GM18517 (cell line): ENCODE measurements around the gene USH2A.

Experiments
- ATAC-seq: cut with Tn5 transposase; IDR thresholded peaks from one replicate; pipeline ENCODE4 v1.9.1; 2021; ENCODE audit warnings: mild to moderate bottlenecking, moderate library complexity; ENCODE audit not compliant: unreplicated experiment

Gene USH2A, protein sequence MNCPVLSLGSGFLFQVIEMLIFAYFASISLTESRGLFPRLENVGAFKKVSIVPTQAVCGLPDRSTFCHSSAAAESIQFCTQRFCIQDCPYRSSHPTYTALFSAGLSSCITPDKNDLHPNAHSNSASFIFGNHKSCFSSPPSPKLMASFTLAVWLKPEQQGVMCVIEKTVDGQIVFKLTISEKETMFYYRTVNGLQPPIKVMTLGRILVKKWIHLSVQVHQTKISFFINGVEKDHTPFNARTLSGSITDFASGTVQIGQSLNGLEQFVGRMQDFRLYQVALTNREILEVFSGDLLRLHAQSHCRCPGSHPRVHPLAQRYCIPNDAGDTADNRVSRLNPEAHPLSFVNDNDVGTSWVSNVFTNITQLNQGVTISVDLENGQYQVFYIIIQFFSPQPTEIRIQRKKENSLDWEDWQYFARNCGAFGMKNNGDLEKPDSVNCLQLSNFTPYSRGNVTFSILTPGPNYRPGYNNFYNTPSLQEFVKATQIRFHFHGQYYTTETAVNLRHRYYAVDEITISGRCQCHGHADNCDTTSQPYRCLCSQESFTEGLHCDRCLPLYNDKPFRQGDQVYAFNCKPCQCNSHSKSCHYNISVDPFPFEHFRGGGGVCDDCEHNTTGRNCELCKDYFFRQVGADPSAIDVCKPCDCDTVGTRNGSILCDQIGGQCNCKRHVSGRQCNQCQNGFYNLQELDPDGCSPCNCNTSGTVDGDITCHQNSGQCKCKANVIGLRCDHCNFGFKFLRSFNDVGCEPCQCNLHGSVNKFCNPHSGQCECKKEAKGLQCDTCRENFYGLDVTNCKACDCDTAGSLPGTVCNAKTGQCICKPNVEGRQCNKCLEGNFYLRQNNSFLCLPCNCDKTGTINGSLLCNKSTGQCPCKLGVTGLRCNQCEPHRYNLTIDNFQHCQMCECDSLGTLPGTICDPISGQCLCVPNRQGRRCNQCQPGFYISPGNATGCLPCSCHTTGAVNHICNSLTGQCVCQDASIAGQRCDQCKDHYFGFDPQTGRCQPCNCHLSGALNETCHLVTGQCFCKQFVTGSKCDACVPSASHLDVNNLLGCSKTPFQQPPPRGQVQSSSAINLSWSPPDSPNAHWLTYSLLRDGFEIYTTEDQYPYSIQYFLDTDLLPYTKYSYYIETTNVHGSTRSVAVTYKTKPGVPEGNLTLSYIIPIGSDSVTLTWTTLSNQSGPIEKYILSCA (N-terminal part only)

DNA sequence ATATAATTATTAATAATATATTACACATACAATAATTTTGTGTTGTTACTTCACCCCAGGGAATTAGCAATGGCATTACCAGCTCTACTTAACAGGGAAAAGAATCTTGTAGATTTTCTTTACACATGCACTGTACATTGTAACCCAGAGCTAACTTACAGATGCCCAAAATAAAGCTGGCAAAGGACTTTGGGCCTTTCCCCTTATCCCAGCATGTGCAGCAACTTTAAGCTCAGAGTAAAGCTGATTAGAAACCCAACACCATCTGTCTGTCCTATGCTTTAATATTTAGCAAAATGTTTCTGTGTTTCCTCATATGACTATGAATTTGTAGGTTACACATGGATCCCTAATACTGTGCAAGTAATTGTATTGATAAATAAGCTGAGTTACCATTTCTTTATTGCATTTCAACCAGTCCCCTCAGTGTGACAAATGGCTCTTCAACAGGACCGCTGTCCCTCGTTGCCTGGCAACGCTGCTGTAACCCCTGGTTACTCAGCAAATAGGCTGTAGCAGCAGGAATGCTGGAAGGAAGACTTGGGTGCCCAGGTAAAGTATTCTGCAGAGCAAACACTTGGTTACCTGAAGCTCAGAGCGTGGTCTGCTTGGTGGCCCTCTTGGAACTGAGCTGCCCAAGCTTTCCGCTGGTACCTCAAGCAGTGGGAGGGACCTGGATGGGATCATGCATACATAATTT is at the start of gene USH2A:
Gene USH2A, minus strand, starts transcription at position 628 of the 700 bp plus-strand sequence. CDS start 1,112 bp downstream, outside the sequence.
- no peak for ATAC-seq

DNA sequence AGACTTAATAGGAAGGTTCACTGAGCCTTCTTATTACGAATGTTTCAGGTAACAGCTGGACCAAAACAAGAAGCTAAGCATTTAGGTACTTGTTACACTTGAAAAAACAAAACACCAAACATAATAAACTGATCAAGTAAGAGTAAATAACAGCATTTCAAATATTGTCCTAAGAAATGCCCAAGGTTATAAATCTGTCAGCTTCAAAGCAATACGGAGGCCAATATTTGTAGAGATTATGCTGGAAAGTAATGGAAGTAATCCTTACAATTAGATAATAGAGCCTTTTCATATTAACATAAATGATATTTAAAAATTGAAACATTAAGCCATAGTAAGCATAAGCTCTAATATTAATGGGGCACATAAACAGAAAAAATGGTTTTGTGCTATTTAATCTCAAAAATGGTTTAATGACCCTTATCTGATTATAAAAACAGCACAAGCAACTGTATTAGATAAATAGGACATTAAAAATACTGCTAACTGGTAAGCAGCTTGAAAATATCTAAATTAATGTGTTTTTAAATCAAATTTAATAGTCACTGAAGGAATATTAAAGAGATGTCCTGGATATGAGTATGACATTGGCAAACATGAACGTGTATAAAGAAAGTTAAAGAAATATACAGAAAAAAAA is 43.0 kb upstream of the USH2A start:
- ATAC-seq, result no peak

DNA sequence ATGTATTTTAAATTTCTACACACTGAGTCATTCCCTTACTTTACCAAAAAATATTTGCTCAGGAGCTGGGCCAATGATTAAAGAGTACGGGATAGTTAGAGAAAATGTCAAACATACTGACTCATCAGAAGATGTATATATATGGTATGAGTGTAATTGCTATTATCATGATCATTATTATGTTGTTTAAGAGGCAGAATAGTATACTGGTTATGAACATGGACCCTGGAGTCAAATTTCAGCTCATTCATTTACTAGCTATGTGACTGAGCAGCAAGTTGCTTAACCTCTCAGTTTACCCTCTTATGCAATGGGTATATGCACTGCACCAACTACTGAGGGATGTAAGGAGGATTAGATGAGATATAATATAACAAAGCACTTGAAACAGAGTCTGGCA is 41.2 kb upstream of the USH2A start:
- no peak for ATAC-seq

DNA sequence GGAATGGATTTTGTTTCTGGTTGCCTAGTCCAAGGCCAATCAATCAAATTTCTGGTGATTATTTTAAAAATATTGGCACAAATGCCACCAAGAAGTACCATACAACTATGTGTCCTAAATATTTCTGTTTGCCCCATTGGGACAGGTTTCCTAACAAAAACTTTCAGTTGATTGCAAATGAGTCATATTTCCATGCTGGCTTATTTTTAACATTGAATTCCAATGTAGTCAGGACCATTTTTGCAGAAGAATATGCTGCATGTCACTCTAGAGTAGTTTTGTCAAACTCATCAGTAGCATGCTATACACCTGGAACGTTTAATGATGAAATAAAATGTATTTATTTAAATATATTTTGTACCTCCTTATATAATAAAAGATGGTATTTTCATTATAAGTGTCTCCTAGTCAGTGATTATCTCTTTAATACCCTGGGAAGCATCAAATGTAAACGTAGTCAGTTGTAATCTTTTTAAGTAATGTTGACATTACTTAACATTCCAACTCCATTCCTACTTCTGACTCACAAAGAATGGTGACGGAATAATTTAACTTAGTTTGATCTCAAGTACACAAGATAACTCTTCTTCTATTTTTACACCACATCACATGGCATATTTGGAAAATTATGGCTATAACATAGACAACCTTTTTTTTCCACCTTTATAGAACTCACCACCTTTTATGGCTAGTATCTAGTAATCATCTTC is 39.0 kb upstream of the USH2A start:
- no peak for ATAC-seq

DNA sequence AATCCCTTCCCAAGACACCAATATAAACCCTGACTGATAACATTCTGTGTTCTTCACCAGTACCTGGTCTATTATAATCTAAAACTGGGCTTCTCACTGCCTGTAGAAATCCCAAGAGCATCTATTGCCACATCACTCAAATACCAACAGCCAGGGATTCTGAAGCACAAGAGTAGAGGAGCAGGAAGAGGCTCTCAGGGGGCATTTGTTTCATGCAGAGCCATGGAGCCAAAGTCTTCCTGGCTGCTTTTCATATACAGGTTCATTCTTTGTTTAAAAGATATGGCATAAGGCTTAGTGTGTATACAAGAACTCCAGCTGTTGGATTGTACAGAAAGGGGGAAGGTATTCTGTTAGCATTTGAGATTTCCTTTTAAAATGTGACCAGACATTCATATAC is 38.2 kb upstream of the USH2A start:
- no peak for ATAC-seq

DNA sequence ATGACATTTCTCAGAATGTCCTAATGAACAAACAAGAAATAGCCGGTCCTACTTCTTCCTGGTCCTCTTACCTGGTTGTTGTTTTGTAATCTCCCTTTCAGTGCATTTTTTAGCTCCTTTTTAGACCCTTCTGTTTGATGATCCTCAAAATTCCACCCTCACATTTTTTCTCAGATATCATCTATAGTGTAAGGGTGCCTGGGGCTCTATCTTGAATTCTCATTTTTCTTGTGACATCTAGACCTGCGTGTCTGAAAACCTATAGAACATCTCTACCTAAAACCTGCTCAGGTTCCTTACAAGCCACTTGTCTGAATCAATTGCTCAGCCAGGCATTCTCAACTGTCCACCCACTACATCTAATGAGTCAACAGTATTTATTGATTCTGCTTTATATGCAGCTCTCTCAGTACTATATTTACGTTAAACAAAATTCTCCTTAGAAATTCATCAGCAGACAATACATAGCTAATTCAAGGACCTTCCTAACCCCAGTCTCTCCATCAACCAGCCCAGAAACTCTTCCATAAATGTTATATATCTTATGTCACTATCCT is 36.5 kb upstream of the USH2A start:
- ATAC-seq, result no peak

DNA sequence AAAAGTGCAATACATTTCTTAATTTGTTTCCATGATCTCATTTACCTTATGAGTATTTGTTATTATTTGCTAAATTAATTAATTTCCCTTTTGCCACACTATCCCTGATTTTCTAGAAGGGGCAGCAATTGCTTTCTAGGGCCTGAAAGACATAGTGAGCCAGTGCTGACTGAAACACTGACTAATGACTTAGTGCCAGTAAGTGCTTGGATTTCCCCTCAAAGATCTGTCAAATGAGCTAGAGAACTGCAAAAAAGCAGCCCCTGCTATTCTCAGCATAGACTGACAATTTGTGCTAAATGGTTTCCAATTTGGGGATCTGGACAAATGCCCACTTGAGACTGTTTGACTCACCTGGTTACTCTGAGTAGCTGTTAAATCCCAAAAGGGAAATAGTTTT is 35.6 kb upstream of the USH2A start:
- no peak for ATAC-seq

DNA sequence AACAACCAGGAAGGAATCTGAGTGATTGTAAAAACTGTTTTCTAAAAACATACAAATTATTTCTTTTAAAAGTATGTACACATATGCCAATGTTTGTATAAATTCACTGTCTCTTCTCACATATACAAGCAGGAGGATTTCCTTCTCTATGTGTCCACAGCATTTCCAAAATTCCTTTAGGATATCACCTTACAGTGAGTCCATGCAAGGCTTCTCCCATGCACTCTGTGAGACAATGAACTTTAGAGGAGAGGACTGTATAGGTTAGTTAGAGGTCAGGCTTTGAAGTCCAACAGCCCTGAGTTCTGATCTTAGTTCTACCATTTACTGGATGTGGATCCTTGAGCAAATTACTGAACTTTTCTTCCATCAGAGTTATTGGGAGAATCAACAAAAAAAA is 34.1 kb upstream of the USH2A start:
- no peak for ATAC-seq

DNA sequence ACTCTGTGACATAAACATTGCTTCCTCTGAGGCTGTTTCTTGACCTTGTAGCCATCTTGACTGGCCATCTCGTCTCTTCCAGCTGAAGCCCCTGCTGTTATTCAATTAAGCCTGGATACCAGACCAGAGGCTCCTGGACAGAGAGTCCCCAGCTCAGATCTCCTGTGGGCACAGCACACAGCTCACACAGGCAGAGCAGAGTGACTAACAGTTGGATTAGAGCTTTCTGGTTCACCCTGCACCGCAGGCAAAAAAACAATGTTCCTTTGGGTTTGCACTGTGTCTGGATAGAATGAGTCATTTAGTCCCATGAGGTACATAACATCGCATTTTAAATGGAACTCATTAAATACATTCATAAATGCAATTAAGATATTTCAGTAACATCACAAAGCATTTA is 33.4 kb upstream of the USH2A start:
- no peak for ATAC-seq

DNA sequence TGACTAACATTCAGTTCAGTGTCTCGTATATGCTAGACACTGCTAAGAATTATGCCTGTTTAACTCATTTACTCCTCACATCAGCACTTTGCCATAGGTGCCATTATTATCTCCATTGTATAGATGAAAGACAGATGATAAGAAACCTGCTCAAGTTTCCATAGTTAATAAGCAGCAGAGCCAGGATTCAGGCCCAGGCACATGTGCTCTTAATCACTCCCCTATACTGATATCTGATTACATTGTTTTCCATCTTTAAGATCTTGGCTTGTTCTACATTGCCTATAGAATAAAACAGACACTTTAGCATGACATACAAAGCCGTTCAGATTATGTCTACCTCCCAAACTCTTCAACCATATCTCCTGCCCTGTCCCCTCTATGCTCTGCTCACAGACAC is 30.5 kb upstream of the USH2A start:
- no peak for ATAC-seq

DNA sequence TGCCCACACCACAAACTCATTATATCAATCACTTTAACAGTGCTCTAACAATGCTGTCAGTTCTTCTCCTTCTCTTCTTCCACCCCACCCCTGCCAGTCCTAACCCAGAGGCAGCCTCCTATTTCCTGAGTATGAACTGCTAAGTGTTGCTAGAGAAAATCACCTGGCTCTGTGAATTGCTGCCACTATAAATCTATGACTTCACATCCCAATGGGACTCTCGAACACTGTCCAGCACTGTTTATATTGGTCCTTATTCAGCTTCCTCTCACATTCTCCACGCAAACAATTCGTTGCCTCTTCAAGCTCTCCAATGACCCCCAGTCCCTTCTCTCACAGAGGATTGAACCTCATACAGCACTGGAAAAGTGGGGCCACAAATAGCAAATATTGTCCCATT is 27.0 kb upstream of the USH2A start:
- ATAC-seq, result no peak

DNA sequence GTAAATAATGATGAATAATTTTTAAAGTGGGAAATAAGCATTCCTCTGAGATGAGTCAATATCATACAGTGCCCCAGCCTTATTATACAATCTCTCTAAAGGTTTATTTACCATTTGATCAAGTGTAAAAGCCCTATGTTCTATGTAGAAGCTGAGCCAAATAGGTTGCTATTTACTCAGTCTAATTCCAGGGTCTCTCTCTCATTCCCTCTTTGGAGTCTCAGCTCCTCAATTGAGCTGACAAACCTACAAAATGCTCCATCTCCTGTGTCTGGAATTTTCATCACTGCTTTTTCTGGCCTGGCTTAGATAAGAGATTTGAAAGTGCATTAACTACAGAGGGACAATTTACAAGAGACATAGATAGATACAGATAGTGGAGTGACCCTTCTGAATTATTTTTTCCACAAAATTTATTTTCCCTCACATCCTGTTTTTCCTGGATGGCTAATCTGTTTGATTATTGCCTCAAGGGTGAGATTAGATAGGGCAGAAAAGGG is 24.8 kb upstream of the USH2A start:
- ATAC-seq, result no peak

DNA sequence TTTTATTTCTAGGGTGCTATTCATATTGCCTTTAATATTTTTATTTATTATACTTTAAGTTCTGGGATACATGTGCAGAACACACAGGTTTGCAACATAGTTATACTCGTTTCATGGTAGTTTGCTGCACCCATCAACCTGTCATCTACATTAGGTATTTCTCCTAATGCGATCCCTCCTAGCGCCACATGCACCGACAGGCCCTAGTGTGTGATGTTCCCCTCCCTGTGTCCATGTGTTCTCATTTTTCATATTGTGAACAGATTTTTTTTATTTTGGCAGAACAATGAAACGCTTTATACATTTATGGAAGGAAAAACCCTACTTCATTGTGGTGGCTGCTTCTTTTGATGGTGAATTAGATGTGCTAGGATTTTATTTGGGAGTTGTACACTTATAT is 14.4 kb upstream of the USH2A start:
- ATAC-seq, result no peak

DNA sequence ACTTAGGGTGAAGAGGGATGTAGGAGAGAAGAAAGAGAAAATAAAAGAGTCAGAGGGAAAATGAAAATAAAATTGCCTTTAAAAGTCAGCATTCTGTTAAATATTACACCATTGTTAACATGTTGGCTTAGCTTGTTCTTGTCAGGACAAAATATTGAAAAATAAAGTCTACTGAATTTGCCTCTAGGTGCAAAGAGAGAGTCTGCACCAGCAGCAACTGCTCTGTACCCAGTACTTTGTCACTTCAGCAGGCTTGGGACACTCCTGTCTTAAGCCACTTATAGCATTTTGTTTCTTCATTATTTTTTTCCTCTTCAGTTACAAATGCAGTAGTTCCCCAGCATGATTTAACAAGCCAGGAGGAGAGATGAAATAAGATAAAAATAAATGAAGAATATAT is 11.0 kb upstream of the USH2A start:
- ATAC-seq, result no peak

DNA sequence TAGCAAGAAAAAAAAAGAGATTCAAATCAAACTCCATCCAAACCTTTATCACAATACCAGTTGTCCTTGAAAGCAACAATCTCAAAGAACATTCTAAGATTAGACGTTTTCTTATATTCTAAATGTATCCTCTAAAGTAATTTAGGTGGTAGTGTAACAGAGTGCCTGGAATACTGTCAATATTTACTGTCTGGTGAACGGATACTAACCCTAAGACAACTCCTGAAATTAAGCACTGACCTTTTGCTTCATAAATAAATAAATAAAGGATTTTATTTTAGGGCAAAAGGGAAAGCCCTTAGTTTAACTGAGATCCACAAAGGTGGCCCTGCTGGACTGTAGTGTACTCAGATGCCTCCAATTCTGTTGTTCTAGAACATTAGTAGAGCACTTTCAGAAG is 9.9 kb upstream of the USH2A start:
- ATAC-seq, result no peak

DNA sequence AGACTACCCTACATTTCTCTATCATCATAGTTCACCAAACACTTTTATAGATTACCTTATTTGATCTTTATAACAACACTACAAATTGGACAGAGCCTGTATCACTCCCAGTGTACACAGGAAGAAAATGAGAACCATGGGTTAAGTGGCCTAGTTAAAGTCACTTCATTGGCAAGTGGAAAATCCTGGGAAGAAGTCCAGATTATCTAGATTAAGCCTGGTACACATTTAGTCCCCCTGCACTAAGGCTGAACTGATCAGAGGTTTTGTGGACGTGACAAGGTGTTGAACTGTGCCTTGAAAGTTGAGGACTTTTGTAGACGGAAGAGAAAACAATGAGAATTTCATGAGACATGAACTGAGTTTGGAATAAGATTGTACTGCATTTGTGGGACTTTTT is 7.5 kb upstream of the USH2A start:
- ATAC-seq, result no peak

DNA sequence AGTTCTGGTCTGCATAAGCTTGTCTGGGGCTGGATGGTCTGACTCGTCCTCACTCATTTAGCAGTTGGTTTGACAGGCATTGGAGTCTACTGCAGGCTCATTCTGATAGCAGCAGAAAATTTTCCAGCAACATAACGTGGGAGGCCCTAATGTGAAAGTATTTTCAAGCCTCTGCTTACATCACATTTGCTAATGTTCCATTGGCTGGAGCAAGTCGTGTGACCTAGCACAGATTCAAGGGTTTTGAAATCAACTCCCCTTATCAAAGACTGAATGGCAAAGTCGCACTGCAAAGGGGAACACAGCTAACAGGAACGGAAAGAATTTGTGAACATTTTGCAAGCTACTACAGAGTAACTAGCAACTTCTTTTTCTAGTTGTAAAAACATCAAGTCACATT is 2.3 kb upstream of the USH2A start:
- ATAC-seq, result no peak

DNA sequence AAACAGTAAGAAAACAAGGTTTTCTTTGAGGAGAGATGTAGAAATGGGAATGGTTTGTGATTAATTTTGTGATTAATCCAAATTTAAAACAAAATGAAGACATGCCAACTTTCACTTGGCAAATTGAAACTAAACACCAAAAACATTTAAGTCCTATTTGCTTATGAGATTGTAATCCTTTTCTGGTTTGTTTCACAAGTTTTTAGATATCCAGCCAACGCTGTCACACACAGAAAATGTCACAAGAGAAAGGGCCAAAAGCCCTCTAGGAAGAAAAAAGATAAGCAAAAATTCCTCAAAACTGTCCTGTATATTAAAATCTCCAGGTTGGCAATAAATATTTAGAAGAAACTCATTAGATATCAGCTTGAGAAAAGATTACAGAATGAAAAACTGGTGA is 2.5 kb downstream of the USH2A start:
- ATAC-seq, result no peak

DNA sequence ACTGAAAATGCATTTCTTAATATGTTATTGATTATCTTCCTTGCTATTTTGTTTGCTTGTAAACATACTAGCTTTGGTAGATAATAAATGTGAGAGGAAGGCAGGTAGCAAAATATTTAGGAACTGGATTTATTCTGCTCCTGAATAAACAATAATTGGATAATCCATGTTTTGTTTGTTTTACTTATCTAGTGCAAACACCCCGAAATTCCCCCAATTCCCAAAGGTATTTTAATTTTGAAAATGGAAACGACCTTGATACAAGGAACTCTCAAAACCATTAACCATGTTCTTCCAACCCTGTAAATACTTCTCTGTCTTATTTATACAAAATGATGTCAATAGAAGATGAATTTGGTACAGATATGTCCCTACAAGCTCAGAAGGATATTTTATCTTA is 3.0 kb downstream of the USH2A start:
- ATAC-seq, result no peak
